ENCODE data around the gene ITSN2. TPM values are rescaled to one million over a fixed set of nuclear protein-coding genes. Genes with fewer than 3 reads are reported as not detected.
A peak's percentile ranks its signal among the peaks of the same experiment; 100 is the strongest.

ITSN2 gene
- total RNA-seq, 1 donor from 2014 or later: 23.8 TPM

DNA sequence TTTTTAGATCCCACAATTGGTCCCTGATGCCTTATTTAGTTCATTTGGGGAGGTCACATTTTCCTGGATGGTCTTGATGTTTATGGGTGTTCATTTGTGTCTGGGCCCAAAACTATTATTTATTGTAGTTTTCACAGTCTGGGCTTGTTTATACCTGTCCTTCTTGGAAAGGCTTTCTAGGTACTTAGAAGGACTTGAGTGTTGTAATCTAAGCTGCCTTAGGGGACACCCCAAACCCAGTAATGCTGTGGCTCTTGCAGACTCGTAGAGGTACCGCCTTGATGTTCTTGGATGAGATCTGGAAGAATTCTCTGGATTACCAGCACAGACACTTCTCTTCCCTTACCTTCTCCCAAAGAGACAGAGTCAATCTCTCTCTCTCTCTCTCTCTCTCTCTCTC lies 25.0 kb upstream of the ITSN2 start:
- H4K20me1 ChIP-seq (ENCODE audit: insufficient read depth, low read length): no peaks in the 10 kb centered on the region
- Mint-ChIP-seq H3K9me3 (ENCODE audit: unreplicated experiment) (no peaks in the 10 kb centered on the region), H3K36me3 (ENCODE audit: low read depth, unreplicated experiment) (no peaks in the 10 kb centered on the region), H3K27ac (ENCODE audit: unreplicated experiment) (no peak overlapping the region), H3K4me3 (ENCODE audit: unreplicated experiment) (no peak overlapping the region), H3K27me3 (ENCODE audit: low read depth, unreplicated experiment) (no peaks in the 10 kb centered on the region), H3K4me1 (ENCODE audit: low read depth, unreplicated experiment) (no peaks in the 10 kb centered on the region)
- H3K9me3 ChIP-seq (ENCODE audit: insufficient read depth, low read depth, low read length): no peaks in the 10 kb centered on the region
- no peak overlapping the region for H2AFZ ChIP-seq (ENCODE audit: low read depth, low read length)
- no peaks in the 10 kb centered on the region for H3K4me1 ChIP-seq (ENCODE audit: insufficient read depth, low read length)
- no peaks in the 10 kb centered on the region for H3K27me3 ChIP-seq (ENCODE audit: insufficient read depth, low read length)
- no peak overlapping the region for H3K9ac ChIP-seq (ENCODE audit: low read length)
- TF ChIP-seq, protein P1, sequence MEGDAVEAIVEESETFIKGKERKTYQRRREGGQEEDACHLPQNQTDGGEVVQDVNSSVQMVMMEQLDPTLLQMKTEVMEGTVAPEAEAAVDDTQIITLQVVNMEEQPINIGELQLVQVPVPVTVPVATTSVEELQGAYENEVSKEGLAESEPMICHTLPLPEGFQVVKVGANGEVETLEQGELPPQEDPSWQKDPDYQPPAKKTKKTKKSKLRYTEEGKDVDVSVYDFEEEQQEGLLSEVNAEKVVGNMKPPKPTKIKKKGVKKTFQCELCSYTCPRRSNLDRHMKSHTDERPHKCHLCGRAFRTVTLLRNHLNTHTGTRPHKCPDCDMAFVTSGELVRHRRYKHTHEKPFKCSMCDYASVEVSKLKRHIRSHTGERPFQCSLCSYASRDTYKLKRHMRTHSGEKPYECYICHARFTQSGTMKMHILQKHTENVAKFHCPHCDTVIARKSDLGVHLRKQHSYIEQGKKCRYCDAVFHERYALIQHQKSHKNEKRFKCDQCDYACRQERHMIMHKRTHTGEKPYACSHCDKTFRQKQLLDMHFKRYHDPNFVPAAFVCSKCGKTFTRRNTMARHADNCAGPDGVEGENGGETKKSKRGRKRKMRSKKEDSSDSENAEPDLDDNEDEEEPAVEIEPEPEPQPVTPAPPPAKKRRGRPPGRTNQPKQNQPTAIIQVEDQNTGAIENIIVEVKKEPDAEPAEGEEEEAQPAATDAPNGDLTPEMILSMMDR (IDR thresholded peaks at IDR 0.05; ENCODE audit: insufficient read depth, low read depth, low read length): no peak
- TF ChIP-seq EZH2 (IDR thresholded peaks at IDR 0.05; ENCODE audit: insufficient read depth, low read length): no peak
- FAIRE-seq (no peak), DNase-seq (ENCODE audit: low read depth) (no peak)
- H3K4me2 ChIP-seq (ENCODE audit: low read length): no peak overlapping the region
- no peaks in the 10 kb centered on the region for H3K36me3 ChIP-seq (ENCODE audit: insufficient read depth, low read length)
- H3K27ac ChIP-seq (ENCODE audit: low read depth, low read length): no peak overlapping the region
- H3K79me2 ChIP-seq (ENCODE audit: insufficient read depth, low read length): no peaks in the 10 kb centered on the region
- H3K4me3 ChIP-seq (ENCODE audit: insufficient read depth, low read depth, low read length): no peak overlapping the region

DNA sequence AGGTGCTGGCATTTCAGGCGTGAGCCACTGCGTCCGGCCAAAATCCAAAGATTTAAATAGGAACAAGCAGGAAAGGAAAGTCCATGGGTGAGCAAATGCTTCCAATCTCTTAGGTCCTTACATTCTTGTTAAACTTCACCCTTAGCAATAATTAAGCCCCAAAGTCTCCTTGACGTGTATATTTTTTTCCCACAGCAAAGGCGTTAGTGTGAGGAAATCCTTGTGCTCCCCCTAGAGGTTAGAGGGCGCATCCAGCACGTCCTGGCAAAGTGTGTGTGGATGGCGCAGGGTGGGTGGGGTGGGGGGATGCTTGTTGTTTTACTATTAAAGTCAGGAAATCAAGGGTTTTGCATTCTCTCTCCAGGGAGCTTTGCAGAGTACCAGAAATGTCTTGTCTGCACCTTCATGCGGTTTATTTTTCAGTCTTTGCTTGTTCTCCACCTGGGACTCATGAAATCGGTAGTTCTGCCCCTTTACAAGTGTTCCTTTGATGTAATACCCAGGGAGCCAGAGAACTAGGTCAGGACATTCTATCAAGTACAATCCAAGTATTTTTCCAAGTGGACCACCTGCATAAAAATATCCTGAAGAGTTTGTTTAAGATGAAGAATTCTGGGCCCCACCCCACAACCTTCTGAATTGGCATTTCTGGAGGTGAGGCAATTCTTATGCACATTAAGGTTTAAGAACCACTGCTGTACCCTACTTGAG lies 22.2 kb upstream of the ITSN2 start:
- Histone ChIP-seq H3K4me2 (ENCODE audit: low read length) (peak overlapping the region; percentile 29), H3K9me3 (ENCODE audit: insufficient read depth, low read depth, low read length) (no peaks in the 10 kb centered on the region), H3K36me3 (ENCODE audit: insufficient read depth, low read length) (no peaks in the 10 kb centered on the region), H3K4me3 (ENCODE audit: insufficient read depth, low read depth, low read length) (no peak overlapping the region), H3K4me1 (ENCODE audit: insufficient read depth, low read length) (no peaks in the 10 kb centered on the region), H2AFZ (ENCODE audit: low read depth, low read length) (no peak overlapping the region), H4K20me1 (ENCODE audit: insufficient read depth, low read length) (no peaks in the 10 kb centered on the region), H3K79me2 (ENCODE audit: insufficient read depth, low read length) (no peaks in the 10 kb centered on the region), H3K9ac (ENCODE audit: low read length) (no peak overlapping the region), H3K27me3 (ENCODE audit: insufficient read depth, low read length) (no peaks in the 10 kb centered on the region), H3K27ac (ENCODE audit: low read depth, low read length) (no peak overlapping the region)
- Mint-ChIP-seq H3K9me3 (ENCODE audit: unreplicated experiment) (no peaks in the 10 kb centered on the region), H3K4me1 (ENCODE audit: low read depth, unreplicated experiment) (no peaks in the 10 kb centered on the region), H3K27ac (ENCODE audit: unreplicated experiment) (no peak overlapping the region), H3K27me3 (ENCODE audit: low read depth, unreplicated experiment) (no peaks in the 10 kb centered on the region), H3K36me3 (ENCODE audit: low read depth, unreplicated experiment) (no peaks in the 10 kb centered on the region), H3K4me3 (ENCODE audit: unreplicated experiment) (no peak overlapping the region)
- DNase-seq (ENCODE audit: low read depth): peak; percentile 16
- TF ChIP-seq EZH2 (IDR thresholded peaks at IDR 0.05; ENCODE audit: insufficient read depth, low read length): no peak
- TF ChIP-seq, protein P1 (IDR thresholded peaks at IDR 0.05; ENCODE audit: insufficient read depth, low read depth, low read length): peak; percentile 62
- no peak for FAIRE-seq

DNA sequence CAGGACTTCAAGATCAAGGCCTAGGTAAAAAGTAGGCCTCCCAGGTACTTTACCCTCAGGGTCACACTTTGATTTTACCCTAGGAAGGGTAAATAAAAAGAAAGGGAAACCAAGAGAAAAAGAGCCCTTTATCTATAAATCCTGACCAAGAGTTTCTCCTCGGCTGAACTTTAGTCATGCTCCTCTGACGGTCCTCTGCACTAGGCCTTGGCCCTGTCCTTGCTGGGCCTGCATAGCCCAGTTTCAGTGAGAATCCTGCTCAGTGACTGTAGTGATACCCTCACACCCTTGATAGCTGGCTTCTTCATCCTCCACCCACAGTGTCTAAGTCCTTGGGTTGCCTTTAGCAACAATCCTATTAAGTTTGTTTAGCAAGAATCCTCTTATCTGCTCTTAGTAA lies 20.5 kb upstream of the ITSN2 start:
- H3K4me1 Mint-ChIP-seq (ENCODE audit: low read depth, unreplicated experiment): no peaks in the 10 kb centered on the region
- no peak overlapping the region for H3K4me2 ChIP-seq (ENCODE audit: low read length)
- H3K36me3 Mint-ChIP-seq (ENCODE audit: low read depth, unreplicated experiment): no peaks in the 10 kb centered on the region
- H3K4me3 Mint-ChIP-seq (ENCODE audit: unreplicated experiment): no peak overlapping the region
- DNase-seq (ENCODE audit: low read depth) (no peak), FAIRE-seq (no peak)
- H4K20me1 ChIP-seq (ENCODE audit: insufficient read depth, low read length): no peaks in the 10 kb centered on the region
- no peak overlapping the region for H3K4me3 ChIP-seq (ENCODE audit: insufficient read depth, low read depth, low read length)
- no peaks in the 10 kb centered on the region for H3K4me1 ChIP-seq (ENCODE audit: insufficient read depth, low read length)
- no peaks in the 10 kb centered on the region for H3K9me3 ChIP-seq (ENCODE audit: insufficient read depth, low read depth, low read length)
- no peak overlapping the region for H3K9ac ChIP-seq (ENCODE audit: low read length)
- no peak overlapping the region for H3K27ac ChIP-seq (ENCODE audit: low read depth, low read length)
- TF ChIP-seq, protein P1 (IDR thresholded peaks at IDR 0.05; ENCODE audit: insufficient read depth, low read depth, low read length): no peak
- H3K27me3 Mint-ChIP-seq (ENCODE audit: low read depth, unreplicated experiment): no peaks in the 10 kb centered on the region
- no peaks in the 10 kb centered on the region for H3K9me3 Mint-ChIP-seq (ENCODE audit: unreplicated experiment)
- no peaks in the 10 kb centered on the region for H3K79me2 ChIP-seq (ENCODE audit: insufficient read depth, low read length)
- H3K27me3 ChIP-seq (ENCODE audit: insufficient read depth, low read length): no peaks in the 10 kb centered on the region
- no peaks in the 10 kb centered on the region for H3K36me3 ChIP-seq (ENCODE audit: insufficient read depth, low read length)
- no peak overlapping the region for H3K27ac Mint-ChIP-seq (ENCODE audit: unreplicated experiment)
- no peak overlapping the region for H2AFZ ChIP-seq (ENCODE audit: low read depth, low read length)
